HEK293T (cell line): ENCODE results near the gene TTC8.

Experiments used
- ARNT ChIP-seq: fragments of 450-650 bp; IDR thresholded peaks from 2 replicates; pipeline ENCODE4 v1.6.1; 2017; ENCODE audit warnings: mild to moderate bottlenecking
- LEF1 ChIP-seq: fragments of 450-650 bp; IDR thresholded peaks from 2 replicates; pipeline ENCODE4 v1.6.1; 2017; ENCODE audit warnings: mild to moderate bottlenecking, borderline replicate concordance
- TF ChIP-seq, protein P1 (sequence below): fragments of 450-650 bp; IDR thresholded peaks from 2 replicates; pipeline ENCODE4 v1.6.1; 2016

- no peak for TF ChIP-seq LEF1
- TF ChIP-seq ARNT = no peak
- TF ChIP-seq, protein P1, sequence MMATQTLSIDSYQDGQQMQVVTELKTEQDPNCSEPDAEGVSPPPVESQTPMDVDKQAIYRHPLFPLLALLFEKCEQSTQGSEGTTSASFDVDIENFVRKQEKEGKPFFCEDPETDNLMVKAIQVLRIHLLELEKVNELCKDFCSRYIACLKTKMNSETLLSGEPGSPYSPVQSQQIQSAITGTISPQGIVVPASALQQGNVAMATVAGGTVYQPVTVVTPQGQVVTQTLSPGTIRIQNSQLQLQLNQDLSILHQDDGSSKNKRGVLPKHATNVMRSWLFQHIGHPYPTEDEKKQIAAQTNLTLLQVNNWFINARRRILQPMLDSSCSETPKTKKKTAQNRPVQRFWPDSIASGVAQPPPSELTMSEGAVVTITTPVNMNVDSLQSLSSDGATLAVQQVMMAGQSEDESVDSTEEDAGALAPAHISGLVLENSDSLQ = no peak
These were observed 28.2 kb downstream of the TTC8 start for GRCh38 chr14:88852632-88853031.
